Measurements from ENCODE around the gene THY1.

GRCh38 chr11:119441898-119442243 lies 18.9 kb upstream of the THY1 start:
- TF ChIP-seq, protein P1, sequence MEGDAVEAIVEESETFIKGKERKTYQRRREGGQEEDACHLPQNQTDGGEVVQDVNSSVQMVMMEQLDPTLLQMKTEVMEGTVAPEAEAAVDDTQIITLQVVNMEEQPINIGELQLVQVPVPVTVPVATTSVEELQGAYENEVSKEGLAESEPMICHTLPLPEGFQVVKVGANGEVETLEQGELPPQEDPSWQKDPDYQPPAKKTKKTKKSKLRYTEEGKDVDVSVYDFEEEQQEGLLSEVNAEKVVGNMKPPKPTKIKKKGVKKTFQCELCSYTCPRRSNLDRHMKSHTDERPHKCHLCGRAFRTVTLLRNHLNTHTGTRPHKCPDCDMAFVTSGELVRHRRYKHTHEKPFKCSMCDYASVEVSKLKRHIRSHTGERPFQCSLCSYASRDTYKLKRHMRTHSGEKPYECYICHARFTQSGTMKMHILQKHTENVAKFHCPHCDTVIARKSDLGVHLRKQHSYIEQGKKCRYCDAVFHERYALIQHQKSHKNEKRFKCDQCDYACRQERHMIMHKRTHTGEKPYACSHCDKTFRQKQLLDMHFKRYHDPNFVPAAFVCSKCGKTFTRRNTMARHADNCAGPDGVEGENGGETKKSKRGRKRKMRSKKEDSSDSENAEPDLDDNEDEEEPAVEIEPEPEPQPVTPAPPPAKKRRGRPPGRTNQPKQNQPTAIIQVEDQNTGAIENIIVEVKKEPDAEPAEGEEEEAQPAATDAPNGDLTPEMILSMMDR (conservative IDR thresholded peaks at IDR 0.05), result no peak
- TF ChIP-seq ZFX (IDR thresholded peaks at IDR 0.05), result no peak

Data from C4-2B (cell line).